Lower leg skin (tissue), 3 donors: ENCODE measurements around the gene SPATA21.

Source experiments
- CTCF ChIP-seq, 3 donors: fragments of 450-650 bp; IDR thresholded peaks; one replicate each; pipeline ENCODE4 v1.5.1; 2016; ENCODE audit warnings: antibody characterized with exemption in 3 of 3, mild to moderate bottlenecking in 3 of 3, moderate library complexity in 2 of 3
- POLR2A ChIP-seq, 2 donors: fragments of 450-650 bp; IDR thresholded peaks; one replicate each; pipeline ENCODE4 v1.6.1; 2016 to 2017; ENCODE audit warnings: antibody characterized with exemption in 2 of 2, mild to moderate bottlenecking in 1 of 2, moderate library complexity in 1 of 2

- no peak for TF ChIP-seq POLR2A (IDR thresholded peaks at IDR 0.05)
- no peak for TF ChIP-seq CTCF (IDR thresholded peaks at IDR 0.05)
Measured at GRCh38 chr1:16376971-16377370, 60.3 kb downstream of the SPATA21 start.
